GM13977 (cell line): ENCODE measurements around the gene NLRP5.
"Not testable (repeated sequence)": the region's sequence is repeated elsewhere in the genome, so short reads cannot be mapped to it uniquely, and the experiment has no call there.

Experiments
- DNase-seq: peaks from one replicate; pipeline ENCODE4 v3.0.0; 2012; ENCODE audit warnings: low spot score
- in situ Hi-C: fragments of 300-500 bp; cut with MboI; formaldehyde crosslinking; loops from one replicate; pipeline ENCODE4 v1.12.0; 2022; ENCODE audit warnings: low sequenced_read_pairs, low pct_unique_long_range_greater_than_20kb, mixed read lengths, inconsistent platforms; ENCODE audit not compliant: unreplicated experiment
- TF ChIP-seq, protein P1 (sequence below): IDR thresholded peaks from 2 replicates; pipeline ENCODE4 v1.5.1; 2012; ENCODE audit warnings: mild to moderate bottlenecking, control low read depth; ENCODE audit not compliant: insufficient read depth; ENCODE audit errors: extremely low read depth, missing control alignments

NLRP5 gene

DNA sequence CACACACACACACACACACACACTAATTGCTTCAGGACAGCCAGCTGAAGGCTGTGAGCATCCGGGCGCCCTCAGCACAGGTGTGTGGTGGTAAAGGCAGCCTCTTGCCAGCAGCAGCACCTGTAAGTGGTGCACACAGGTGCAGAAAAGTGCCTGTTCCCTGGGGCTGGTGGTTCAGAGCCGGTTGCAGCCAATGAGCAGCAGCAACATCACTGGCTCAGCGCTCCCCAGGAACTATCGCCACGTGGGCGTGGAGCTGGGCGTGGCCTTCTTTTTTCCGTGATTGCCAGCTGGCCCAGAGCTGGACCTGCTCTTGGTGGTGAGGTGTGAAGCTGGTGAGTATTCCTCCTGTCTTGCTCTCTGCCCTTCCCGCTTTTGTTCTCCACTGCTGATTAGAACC lies at the start of gene NLRP5:
TSS of gene NLRP5 (plus strand) at position 289 of the 400 bp plus-strand sequence.
- in situ Hi-C loops: no loop called here
- no peak for DNase-seq
- TF ChIP-seq, protein P1, sequence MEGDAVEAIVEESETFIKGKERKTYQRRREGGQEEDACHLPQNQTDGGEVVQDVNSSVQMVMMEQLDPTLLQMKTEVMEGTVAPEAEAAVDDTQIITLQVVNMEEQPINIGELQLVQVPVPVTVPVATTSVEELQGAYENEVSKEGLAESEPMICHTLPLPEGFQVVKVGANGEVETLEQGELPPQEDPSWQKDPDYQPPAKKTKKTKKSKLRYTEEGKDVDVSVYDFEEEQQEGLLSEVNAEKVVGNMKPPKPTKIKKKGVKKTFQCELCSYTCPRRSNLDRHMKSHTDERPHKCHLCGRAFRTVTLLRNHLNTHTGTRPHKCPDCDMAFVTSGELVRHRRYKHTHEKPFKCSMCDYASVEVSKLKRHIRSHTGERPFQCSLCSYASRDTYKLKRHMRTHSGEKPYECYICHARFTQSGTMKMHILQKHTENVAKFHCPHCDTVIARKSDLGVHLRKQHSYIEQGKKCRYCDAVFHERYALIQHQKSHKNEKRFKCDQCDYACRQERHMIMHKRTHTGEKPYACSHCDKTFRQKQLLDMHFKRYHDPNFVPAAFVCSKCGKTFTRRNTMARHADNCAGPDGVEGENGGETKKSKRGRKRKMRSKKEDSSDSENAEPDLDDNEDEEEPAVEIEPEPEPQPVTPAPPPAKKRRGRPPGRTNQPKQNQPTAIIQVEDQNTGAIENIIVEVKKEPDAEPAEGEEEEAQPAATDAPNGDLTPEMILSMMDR: no peak

DNA sequence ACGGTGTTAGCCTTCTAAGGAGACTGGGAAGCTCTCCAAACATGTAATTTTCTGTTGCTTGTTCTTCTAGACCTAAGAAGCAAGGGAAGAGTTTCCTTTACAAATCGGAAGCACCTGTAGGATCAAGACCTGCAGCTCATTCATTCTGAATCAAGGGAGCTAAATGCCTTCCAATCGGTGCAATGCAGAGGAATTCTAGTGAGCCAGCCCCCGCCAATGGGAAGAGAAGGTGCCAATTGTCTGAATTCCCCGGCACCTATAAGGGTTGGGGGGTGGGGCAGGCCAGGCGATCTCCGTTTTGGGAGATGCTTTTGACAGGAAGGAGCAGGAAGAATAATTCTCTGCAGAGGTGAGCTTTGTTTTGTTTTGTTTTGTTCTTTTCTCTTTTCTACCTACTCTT lies 47.4 kb upstream of the NLRP5 start:
- no peak for DNase-seq
- in situ Hi-C loops: no loop called here
- TF ChIP-seq, protein P1: no peak

DNA sequence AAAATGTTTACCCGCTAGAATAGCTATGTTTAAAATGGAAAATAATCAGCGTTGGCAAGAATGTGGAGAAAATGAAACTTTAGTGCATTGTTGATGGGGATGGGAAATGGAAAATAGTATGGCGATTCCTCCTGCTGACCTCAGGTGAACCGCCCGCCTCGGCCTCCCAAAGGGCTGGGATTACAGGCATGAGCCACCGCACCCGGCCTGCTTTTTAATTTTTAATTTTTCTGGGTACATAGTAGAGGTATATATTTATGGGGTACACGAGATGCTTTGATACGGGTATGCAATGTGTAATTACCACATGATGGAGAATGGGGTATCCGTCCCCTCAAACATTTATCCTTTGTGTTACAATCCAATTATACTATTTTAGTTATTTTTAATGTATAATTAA lies 46.3 kb upstream of the NLRP5 start:
- in situ Hi-C loops: no loop called here
- TF ChIP-seq, protein P1: no peak
- no peak for DNase-seq

- TF ChIP-seq, protein P1: no peak
- in situ Hi-C loops: no loop called here
- DNase-seq: no peak
These were observed 39.0 kb upstream of the NLRP5 start, which contains the start of gene NLRP8 for GRCh38 chr19:55947532-55947931. Gene NLRP8, plus strand, starts transcription at chr19:55947832.

DNA sequence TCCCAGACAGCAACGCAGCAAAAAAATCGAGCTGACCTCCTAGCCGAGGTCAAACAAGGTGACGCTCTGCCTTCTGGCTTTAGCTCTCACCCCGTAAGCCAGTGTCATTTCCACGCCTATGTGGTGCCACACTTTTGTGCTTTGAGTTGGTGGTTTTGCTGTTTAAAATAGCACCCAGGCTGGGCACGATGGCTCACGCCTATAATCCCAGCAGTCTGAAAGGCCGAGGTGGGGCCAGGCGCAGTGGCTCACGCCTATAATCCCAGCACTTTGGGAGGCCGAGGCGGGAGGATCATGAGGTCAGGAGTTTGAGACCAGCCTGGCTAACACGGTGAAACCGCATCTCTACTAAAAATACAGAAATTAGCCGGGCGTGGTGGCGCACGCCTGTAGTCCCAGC lies 36.0 kb upstream of the NLRP5 start:
- in situ Hi-C loops, DNase-seq: not testable (repeated sequence)

- TF ChIP-seq, protein P1: no peak
- in situ Hi-C loops: no loop called here
These were observed 30.1 kb upstream of the NLRP5 start for GRCh38 chr19:55956431-55956830.

DNA sequence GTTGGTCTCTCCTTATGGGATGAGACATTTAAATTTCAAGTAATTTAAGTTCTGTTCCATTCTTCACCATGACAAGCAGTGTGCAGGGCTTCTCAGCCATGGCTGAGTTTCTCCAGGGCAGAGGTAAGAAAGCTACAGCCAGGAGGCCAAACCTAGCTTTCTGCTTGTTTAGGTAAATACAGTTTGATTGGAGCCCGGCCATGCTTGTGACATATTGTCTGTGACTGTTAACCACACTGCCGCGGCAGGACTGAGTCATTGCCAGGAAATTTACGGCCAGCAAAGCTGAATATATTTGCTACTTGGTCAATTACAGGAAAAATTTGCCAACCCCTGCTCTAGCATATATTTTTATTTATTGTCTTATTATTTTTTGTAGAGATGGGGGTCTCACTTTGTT lies 28.2 kb upstream of the NLRP5 start:
- in situ Hi-C loops: no loop called here
- no peak for DNase-seq
- TF ChIP-seq, protein P1: no peak

More at GRCh38 chr19:55956431-55956830, 30.1 kb upstream of the NLRP5 start:
- no peak for DNase-seq
